Tibial artery (tissue), 4 donors: ENCODE measurements around the gene PLCG2.
A peak's percentile ranks its signal among the peaks of the same experiment; 100 is the strongest.

Source experiments
- DNase-seq, 2 donors: peaks; one replicate each; pipeline ENCODE4 v3.0.0-alpha.2; 2019
- H3K27ac ChIP-seq, 2 donors: fragments of 200-600 bp; sonication (generic) in 1 of 2; 1 replicate in 1 of 2; 2 replicates in 1 of 2; pipeline ENCODE4 v1.5.1; 2018 to 2019; ENCODE audit warnings: mild to moderate bottlenecking in 1 of 2
- H3K27me3 ChIP-seq, 2 donors: fragments of 200-600 bp; sonication (generic) in 1 of 2; one replicate each; pipeline versions ENCODE4 v1.5.1 to v1.6.0; 2016 to 2019
- H3K36me3 ChIP-seq, 3 donors: fragments of 200-600 bp; sonication (generic) in 2 of 3; one replicate each; pipeline ENCODE4 v1.5.1; 2016 to 2019; ENCODE audit warnings: mild to moderate bottlenecking in 2 of 3
- H3K4me1 ChIP-seq, 4 donors: fragments of 200-600 bp; sonication (generic) in 2 of 4; 1 replicate in 3 of 4; 2 replicates in 1 of 4; pipeline ENCODE4 v1.5.1; 2016 to 2019
- H3K4me3 ChIP-seq, 2 donors: fragments of 200-600 bp; sonication (generic) in 1 of 2; 1 replicate in 1 of 2; 2 replicates in 1 of 2; pipeline ENCODE4 v1.5.1; 2018 to 2019; ENCODE audit warnings: mild to moderate bottlenecking in 2 of 2
- H3K9me3 ChIP-seq, 3 donors: fragments of 200-600 bp; sonication (generic) in 1 of 3; one replicate each; pipeline ENCODE4 v1.5.1; 2016 to 2019
- intact Hi-C: fragments of 100-400 bp; cut with DNase I; formaldehyde crosslinking; loops from one replicate; pipeline ENCODE4 v1.15.0; 2023; ENCODE audit warnings: low total_unique reads
- TF ChIP-seq, protein P1 (sequence below), 2 experiments: fragments of 200-600 bp in 1 of 2; fragments of 450-650 bp in 1 of 2; IDR thresholded peaks; one replicate each; pipeline ENCODE4 v1.5.1; 2017 to 2019; ENCODE audit warnings: antibody characterized with exemption in 2 of 2, mild to moderate bottlenecking in 1 of 2, moderate library complexity in 1 of 2

PLCG2 gene

DNA sequence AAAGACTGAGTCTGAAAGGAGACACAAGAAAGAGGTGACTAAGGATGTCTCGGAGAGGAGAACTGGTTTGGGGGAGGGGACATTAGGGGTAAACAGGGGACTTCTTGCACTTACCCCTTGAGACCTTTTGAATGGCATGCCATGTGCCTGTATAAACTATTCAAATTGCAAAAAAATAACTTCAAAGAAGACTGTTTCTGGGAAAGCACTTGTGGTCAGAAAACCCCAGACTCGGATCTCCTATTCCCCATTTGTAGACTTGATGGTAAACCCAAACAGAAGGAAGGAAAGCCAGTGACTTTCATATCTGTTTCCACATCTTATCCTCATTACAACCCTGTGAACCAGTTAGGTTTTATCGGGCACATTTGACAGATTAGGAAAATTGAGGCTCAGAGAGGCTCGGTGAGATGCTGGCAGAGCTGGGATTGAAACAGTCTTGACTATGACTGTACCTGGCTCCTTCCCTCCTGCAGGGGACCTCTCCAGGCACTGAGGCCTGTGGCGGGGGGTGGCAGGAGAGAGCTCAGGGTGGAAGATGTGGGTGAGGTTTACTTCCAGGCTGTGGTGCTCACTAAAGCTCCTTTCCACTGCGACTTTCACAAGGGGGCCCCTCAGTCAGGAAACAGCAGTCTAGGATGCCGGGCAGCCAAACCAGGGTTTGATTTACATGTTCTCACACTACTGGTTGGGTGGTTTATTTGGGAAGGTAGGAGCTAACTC is 30.5 kb upstream of the PLCG2 start:
- Histone ChIP-seq H3K9me3 (no peaks in the 10 kb centered on the region), H3K27me3 (peaks cover 0 to 8% of the 10 kb centered on the region in 2 donors), H3K36me3 (no peaks in the 10 kb centered on the region), H3K4me3 (no peak overlapping the region), H3K27ac (no peak overlapping the region), H3K4me1 (peaks cover 0 to 9% (median 0%) of the 10 kb centered on the region in 4 donors)
- DNase-seq, result no peak
- intact Hi-C loops, result no loop called here
- TF ChIP-seq, protein P1, sequence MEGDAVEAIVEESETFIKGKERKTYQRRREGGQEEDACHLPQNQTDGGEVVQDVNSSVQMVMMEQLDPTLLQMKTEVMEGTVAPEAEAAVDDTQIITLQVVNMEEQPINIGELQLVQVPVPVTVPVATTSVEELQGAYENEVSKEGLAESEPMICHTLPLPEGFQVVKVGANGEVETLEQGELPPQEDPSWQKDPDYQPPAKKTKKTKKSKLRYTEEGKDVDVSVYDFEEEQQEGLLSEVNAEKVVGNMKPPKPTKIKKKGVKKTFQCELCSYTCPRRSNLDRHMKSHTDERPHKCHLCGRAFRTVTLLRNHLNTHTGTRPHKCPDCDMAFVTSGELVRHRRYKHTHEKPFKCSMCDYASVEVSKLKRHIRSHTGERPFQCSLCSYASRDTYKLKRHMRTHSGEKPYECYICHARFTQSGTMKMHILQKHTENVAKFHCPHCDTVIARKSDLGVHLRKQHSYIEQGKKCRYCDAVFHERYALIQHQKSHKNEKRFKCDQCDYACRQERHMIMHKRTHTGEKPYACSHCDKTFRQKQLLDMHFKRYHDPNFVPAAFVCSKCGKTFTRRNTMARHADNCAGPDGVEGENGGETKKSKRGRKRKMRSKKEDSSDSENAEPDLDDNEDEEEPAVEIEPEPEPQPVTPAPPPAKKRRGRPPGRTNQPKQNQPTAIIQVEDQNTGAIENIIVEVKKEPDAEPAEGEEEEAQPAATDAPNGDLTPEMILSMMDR (IDR thresholded peaks at IDR 0.05), result no peak

DNA sequence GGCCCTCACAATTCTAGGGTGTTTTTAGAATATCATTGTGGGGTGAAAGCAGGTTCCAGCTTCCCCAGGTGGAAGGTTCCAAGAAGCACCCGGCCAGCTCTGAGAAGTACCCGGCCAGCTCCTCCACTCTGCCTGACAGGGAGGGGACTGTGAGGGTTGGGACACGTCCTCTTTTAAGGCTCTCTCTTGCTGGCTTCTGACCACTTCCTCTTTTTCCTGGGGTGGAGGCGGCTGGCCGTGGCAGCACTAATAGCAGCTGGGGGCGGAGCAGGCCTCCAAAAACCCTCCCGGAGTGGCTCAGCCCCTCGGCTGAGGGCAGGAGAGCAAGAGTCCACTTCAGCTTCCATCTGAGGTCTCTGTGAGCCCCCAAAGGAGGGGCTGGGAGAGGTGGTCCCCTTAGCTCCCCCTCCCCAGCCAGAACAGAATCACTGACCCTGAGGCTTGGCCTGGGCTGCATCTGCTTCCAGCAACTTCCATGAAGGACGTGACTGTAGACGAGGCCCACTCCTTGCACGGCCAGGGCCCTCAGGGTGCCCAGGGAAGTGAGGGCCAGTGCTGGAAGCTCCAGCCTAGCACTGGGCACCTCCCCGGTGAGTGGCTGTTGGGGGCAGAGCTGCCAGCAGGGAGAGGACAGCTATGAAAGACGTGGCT is 26.7 kb upstream of the PLCG2 start:
- Histone ChIP-seq H3K4me3 (no peak overlapping the region), H3K9me3 (no peaks in the 10 kb centered on the region), H3K27me3 (peaks cover 0 to 7% of the 10 kb centered on the region in 2 donors), H3K4me1 (no peaks in the 10 kb centered on the region), H3K27ac (no peak overlapping the region), H3K36me3 (no peaks in the 10 kb centered on the region)
- DNase-seq, result peak; percentile 70 to 79
- TF ChIP-seq, protein P1 (IDR thresholded peaks at IDR 0.05), result no peak
- intact Hi-C loops, result no loop called here

DNA sequence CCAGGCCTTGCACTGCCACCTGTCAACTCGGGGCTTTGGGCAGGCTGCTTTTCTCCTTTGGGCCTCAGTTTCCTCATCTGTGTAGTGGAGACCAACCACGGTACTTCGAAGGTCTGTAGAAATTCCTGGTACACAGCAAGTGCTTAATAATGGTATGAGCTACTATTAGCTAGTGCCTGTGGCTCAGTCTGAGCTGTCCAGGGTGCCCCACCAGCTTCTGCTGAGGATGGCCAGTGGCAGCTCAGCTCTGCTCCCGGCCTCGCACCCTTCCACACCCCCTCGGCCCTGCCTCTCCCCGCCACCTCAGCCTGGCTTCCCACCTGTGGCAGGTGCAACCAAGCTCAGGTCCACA is 26.2 kb upstream of the PLCG2 start:
- Histone ChIP-seq H3K27me3 (peaks cover 0 to 6% of the 10 kb centered on the region in 2 donors), H3K36me3 (no peaks in the 10 kb centered on the region), H3K4me1 (no peaks in the 10 kb centered on the region), H3K9me3 (no peaks in the 10 kb centered on the region), H3K4me3 (no peak overlapping the region), H3K27ac (no peak overlapping the region)
- no peak for DNase-seq
- TF ChIP-seq, protein P1 (IDR thresholded peaks at IDR 0.05), result no peak
- intact Hi-C loops, result no loop called here

DNA sequence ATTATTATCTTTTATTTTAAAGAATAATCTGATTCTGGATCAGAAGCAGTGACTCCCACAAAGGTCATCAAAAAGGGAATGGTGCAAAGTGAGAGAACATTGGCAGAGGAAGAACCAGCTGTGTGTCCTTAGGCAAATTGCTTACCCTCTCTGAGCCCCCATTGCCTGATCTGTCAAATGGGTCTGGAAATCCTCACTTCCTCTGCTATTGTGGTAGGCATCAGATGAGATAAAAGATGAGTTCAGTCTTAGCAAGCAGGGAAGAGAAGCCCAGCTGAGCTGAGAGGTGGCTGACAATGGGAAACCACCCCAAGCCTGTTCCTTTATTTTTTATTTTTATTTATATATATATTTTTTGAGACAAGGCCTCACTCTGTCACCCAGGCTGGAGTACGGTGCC is 24.2 kb upstream of the PLCG2 start:
- Histone ChIP-seq H3K27me3 (peaks cover 0 to 6% of the 10 kb centered on the region in 2 donors), H3K4me1 (no peaks in the 10 kb centered on the region), H3K36me3 (no peaks in the 10 kb centered on the region), H3K9me3 (no peaks in the 10 kb centered on the region), H3K27ac (no peak overlapping the region), H3K4me3 (no peak overlapping the region)
- TF ChIP-seq, protein P1 (IDR thresholded peaks at IDR 0.05), result no peak
- no peak for DNase-seq
- intact Hi-C loops, result no loop called here

DNA sequence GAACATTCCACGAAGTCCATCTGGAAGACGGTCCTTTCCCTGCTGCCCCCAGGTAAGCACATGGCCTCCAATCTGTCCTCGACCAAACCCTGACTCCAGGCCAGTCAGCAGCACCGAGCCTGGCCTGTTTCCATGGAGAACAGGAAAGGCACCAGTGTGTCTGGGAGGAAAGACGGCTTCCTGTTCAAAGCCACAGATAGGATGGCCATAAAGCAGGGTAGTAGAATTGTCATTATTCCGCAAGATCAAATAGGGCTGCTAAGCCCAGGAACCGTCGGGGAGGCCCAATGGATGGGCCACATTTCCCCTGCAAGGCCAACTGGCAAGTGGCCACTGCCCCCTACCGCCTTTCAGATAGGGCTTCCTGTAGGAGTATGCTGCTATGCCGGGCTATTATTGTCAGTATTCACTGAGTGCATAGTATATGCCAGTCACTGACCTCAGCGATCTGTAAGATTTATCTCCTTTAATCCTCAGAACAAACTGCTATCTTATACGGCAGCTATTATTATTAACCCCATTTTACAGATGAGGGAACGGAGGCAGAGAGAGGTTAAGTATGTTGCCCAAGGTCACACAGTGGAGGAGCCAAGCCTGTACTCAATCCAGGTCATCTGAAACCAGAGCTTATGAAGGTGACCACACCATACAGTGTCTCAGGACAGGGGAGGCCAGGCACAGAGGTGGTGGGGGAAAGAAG is 23.0 kb upstream of the PLCG2 start:
- TF ChIP-seq, protein P1 (IDR thresholded peaks at IDR 0.05), result no peak
- no peak for DNase-seq

More for the DNA sequence above, 23.0 kb upstream of the PLCG2 start:
- Histone ChIP-seq H3K4me3 (no peak overlapping the region), H3K27ac (no peak overlapping the region), H3K27me3 (peaks cover 0 to 6% of the 10 kb centered on the region in 2 donors), H3K9me3 (no peaks in the 10 kb centered on the region), H3K4me1 (no peaks in the 10 kb centered on the region), H3K36me3 (no peaks in the 10 kb centered on the region)
- intact Hi-C loops, result no loop called here
